Measurements from ENCODE around the gene MEIS2. TPM values are rescaled to one million over a fixed set of nuclear protein-coding genes. Genes with fewer than 3 reads are reported as not detected.

The MEIS2 gene
- not detected for total RNA-seq

DNA sequence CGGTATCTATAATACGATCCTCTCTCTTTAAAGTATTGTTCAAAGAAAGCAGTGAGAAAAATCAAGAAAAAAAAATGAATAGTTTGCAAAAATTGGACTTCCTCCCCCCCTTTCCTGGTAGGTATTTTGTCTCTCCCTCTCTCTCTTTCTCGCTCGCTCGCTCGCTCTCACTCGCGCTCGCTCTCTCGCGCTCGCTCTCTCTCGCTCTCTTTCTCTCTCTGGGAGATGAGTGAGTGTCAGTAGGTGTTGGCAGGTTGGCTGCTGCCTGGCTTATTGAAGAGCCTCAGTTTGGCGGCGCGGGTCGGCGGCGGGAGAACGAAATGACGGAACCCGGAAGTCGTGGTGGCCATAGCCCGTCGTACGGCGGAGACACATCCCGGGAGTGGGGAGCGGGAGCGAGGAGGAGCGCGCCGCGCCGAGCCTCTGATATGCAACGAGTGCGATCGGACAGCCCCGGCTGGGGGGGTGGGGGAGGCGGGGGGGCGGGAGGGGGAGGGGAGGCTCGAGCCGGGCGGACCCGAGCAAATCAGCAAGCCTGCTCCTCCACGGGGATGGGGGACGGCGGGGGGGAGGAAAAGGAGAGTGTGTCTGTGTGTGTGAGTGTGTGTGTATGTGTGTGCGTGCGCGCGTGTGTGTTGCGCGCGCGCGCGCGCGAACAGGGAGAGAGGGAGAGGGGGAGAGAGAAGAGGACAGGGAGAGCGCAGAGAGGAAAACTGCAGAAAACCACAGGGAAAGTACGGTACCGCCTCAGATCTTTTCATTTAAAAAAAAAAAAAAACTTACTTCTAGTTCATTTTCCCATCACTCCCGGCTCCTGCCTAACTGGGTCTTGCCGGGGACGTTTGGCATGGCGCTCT is at the start of gene MEIS2:
TSS of gene MEIS2 (minus strand) at position 441 of the 857 bp plus-strand sequence. CDS start 1,083 bp downstream, outside the sequence.
- peak; percentile 32 for ATAC-seq (ENCODE audit: low read depth)
- peak within 1 kb of the TSS; percentile 88 for H3K4me3 Mint-ChIP-seq
- no peaks in the 10 kb centered on the region for H3K36me3 Mint-ChIP-seq
- H3K27me3 Mint-ChIP-seq = peaks cover 93% of the 10 kb centered on the region
- H3K27ac Mint-ChIP-seq = peak within 1 kb of the TSS; percentile 74
- peaks cover 30% of the 10 kb centered on the region for H3K4me1 Mint-ChIP-seq
- POLR2A ChIA-PET = no interaction called here
- DNase-seq = peak; percentile 55
- H3K9me3 Mint-ChIP-seq = peaks cover 3% of the 10 kb centered on the region

DNA sequence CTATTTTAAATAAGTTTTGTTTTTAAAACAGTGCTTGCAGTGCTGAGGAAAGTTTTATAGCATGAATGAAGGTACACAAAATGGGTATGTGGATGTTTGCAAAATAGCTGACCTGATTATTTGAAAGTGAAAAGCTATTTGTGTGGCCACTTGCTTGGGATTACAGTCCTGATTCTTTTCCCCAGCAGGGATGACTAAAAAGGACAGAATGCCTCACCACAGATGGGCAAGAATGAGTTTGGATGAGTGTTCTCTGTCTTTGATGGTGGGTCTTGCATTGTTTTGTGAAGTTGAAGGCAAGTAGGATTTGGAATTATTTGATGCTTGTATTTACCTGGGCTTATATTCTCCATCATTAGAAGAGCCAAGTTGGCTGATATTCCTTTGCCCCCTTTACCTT is 48.8 kb upstream of the MEIS2 start:
- Mint-ChIP-seq H3K36me3 (no peaks in the 10 kb centered on the region), H3K4me1 (no peaks in the 10 kb centered on the region), H3K4me3 (no peak overlapping the region), H3K27ac (no peak overlapping the region), H3K27me3 (no peaks in the 10 kb centered on the region), H3K9me3 (peaks cover 1% of the 10 kb centered on the region)
- no peak for ATAC-seq (ENCODE audit: low read depth)
- POLR2A ChIA-PET = no interaction called here
- DNase-seq = no peak

DNA sequence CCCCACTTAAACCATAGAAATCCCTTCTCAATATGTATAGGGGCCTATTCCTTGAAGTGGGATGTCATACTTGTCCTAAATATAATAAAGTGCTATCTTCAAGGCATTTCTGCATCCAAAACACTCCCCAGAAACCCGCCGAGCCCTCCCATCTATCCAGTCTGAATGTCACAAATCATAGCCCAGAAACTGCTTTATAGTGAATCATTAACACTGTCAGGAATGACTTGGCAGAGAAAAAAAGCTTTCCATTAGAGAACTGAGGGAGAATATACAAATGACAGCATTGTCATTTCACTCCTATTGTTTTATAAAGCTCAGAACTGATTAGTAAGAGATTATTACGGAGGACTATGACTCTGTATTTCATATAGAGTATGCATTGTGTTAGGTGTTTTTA is 48.4 kb upstream of the MEIS2 start:
- POLR2A ChIA-PET = no interaction called here
- ATAC-seq (ENCODE audit: low read depth) = no peak
- Mint-ChIP-seq H3K4me3 (no peak overlapping the region), H3K27me3 (no peaks in the 10 kb centered on the region), H3K27ac (no peak overlapping the region), H3K4me1 (no peaks in the 10 kb centered on the region), H3K9me3 (peaks cover 1% of the 10 kb centered on the region), H3K36me3 (no peaks in the 10 kb centered on the region)
- DNase-seq = no peak

DNA sequence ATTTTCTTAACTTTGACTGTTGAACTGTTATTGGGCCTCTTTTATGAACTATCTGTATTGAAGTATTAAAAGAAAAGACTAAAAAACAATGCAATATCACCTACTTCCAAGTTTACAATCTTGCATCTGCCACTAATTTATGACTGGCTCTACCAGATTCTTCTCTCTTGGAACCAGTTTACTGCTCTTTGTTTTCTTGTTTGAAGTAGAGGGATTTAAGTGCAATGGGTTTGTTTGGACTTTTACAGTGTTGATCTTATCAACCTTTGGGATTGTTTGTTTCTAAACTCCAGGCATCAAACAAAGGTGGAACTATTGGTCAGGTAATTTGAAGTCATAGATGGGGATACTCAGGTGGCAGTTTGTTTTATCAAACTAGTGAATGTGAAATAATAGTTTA is 43.0 kb upstream of the MEIS2 start:
- Mint-ChIP-seq H3K27me3 (no peaks in the 10 kb centered on the region), H3K9me3 (no peaks in the 10 kb centered on the region), H3K27ac (no peak overlapping the region), H3K4me1 (no peaks in the 10 kb centered on the region), H3K4me3 (no peak overlapping the region), H3K36me3 (no peaks in the 10 kb centered on the region)
- ATAC-seq (ENCODE audit: low read depth) = no peak
- POLR2A ChIA-PET = no interaction called here
- DNase-seq = no peak

DNA sequence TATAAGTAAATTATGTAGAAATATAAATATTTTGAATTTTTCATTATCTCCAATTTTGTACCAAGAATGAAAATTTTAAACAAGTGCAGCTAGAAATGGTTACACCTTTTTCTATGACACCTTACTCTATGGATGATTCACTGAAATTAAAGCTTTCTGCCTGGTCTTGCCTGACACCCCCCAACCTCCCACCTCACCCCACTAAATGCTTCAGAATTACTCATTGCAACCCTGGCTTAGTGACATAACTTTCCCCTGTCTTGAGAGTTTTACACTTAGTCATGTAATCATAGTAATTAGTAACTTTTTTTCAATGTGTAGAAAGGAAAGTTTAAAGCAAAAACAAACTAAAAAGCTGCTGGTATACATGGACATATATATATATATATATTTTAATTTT is 42.0 kb upstream of the MEIS2 start:
- H3K9me3 Mint-ChIP-seq = no peaks in the 10 kb centered on the region
- no peak for DNase-seq
- H3K27ac Mint-ChIP-seq = no peak overlapping the region
- ATAC-seq (ENCODE audit: low read depth) = no peak
- H3K4me3 Mint-ChIP-seq = no peak overlapping the region
- H3K36me3 Mint-ChIP-seq = no peaks in the 10 kb centered on the region
- H3K4me1 Mint-ChIP-seq = no peaks in the 10 kb centered on the region
- POLR2A ChIA-PET = no interaction called here
- H3K27me3 Mint-ChIP-seq = no peaks in the 10 kb centered on the region

DNA sequence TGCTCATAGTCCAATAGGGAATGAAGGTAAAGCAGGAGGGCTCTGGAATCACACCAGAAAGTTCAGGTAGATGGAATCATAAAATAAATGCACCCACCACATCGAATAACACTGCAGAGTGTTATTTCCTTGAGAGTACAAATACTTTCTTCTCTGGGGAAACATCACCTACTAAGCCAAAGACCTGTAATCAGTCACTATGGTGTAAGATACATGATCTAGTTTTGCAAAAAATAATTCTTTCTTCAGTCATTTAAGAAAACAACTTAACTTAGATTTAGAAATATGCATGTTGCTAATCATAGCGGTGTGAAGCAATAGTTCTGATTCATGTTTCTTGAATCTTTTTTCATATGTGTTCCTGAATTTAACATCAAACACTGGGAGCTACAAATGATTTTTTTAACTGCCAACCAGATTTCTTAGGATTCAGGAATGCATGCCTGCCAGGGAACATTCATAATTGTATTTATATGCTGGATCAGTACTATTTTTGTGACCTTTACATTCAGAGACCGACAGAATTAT is 40.2 kb upstream of the MEIS2 start:
- H3K27ac Mint-ChIP-seq = no peak overlapping the region
- DNase-seq (no peak), ATAC-seq (ENCODE audit: low read depth) (no peak)
- POLR2A ChIA-PET = no interaction called here
- H3K4me1 Mint-ChIP-seq = no peaks in the 10 kb centered on the region
- no peaks in the 10 kb centered on the region for H3K36me3 Mint-ChIP-seq
- no peaks in the 10 kb centered on the region for H3K9me3 Mint-ChIP-seq
- no peaks in the 10 kb centered on the region for H3K27me3 Mint-ChIP-seq
- H3K4me3 Mint-ChIP-seq = no peak overlapping the region

DNA sequence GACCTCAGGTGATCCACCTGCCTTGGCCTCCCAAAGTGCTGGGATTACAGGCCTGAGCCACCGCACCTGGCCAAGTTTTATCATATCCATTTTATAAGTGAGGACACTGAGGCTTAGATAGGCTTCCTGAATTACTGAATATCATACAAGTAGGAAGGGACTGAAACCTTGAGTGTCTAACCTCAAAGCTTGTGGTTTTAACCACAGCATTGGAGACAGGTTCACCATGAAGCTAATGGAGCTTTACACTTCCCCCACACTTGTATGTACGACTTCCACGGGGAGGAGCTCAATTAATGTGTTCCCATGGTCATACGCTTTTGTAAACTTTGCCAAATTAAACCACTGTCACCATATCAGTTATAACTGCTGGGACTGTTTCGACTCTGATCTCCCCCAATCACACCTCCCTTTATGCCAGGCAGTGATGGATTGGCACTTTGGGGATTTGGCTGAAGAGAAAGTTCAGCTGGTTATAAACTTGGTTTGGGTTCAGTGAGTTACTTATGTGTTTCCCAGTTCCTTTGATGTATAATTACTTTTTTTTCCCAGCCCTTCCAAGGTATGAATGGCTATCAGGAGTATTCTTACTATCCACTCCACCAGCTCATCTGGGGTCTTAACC is 38.4 kb upstream of the MEIS2 start:
- H3K9me3 Mint-ChIP-seq = no peaks in the 10 kb centered on the region
- H3K27me3 Mint-ChIP-seq = no peaks in the 10 kb centered on the region
- H3K4me3 Mint-ChIP-seq = no peak overlapping the region
- no peaks in the 10 kb centered on the region for H3K36me3 Mint-ChIP-seq
- ATAC-seq (ENCODE audit: low read depth) (no peak), DNase-seq (no peak)
- POLR2A ChIA-PET = no interaction called here
- H3K27ac Mint-ChIP-seq = no peak overlapping the region
- H3K4me1 Mint-ChIP-seq = no peaks in the 10 kb centered on the region

DNA sequence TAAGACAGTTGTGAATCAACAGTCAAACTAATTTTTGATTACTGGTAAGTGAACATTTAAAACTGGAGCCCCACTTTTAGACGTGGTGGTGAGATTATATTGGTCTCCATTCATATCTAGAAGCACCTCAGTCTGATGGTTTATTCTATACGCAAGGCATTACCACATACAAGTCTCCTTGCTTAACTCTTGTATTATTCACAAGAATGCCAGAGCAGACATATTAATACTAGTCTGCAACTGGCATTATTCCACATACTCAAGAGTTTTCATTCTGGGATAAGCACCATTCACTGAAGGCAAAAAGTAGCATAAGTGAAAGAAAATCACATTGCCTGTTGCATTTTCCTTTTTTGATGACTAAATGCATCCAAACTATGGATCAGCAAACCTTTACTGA is 36.9 kb upstream of the MEIS2 start:
- H3K36me3 Mint-ChIP-seq = no peaks in the 10 kb centered on the region
- no peak overlapping the region for H3K4me3 Mint-ChIP-seq
- H3K4me1 Mint-ChIP-seq = no peaks in the 10 kb centered on the region
- H3K9me3 Mint-ChIP-seq = no peaks in the 10 kb centered on the region
- DNase-seq (no peak), ATAC-seq (ENCODE audit: low read depth) (no peak)
- no peaks in the 10 kb centered on the region for H3K27me3 Mint-ChIP-seq
- no peak overlapping the region for H3K27ac Mint-ChIP-seq
- POLR2A ChIA-PET = no interaction called here

DNA sequence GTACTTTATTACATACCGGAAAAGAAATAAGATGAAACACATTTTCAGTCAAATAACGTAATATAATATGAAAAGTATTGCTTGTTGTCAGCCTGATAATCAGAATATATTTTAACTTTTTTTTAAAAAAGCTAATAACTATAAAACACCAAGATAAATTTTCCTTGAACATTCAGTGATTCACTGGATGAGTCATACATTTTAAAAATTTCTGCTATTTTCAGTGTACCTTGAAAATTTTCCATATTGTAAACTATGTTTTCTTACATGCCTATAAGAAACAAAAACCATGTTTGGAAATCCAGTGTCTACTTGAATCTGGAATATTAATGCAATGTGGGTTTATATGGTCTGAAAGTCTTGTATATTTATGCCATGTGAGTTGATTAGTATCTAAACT is 36.3 kb upstream of the MEIS2 start:
- no peak for DNase-seq
- Mint-ChIP-seq H3K27ac (no peak overlapping the region), H3K4me3 (no peak overlapping the region), H3K4me1 (no peaks in the 10 kb centered on the region), H3K36me3 (no peaks in the 10 kb centered on the region), H3K9me3 (no peaks in the 10 kb centered on the region), H3K27me3 (no peaks in the 10 kb centered on the region)
- POLR2A ChIA-PET = no interaction called here
- no peak for ATAC-seq (ENCODE audit: low read depth)

DNA sequence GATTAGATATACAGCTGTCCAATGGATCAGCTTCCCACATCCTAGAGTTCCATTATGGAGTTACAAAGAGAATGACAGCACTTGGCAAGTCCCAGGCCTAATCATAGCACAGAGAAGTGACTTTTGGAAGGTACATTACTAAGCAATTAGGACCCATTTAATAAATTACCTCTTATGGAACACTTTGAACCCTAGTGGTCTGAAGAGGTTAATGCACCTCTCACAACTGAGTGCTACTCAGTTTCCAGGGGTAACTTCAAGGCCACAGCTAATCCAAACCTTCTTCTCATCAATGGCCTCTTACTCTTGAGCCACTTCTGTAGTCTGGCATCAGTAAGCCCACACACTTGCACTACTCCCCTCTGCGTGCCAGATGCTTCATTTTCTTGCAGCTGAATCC is 34.9 kb upstream of the MEIS2 start:
- Mint-ChIP-seq H3K4me3 (no peak overlapping the region), H3K27me3 (no peaks in the 10 kb centered on the region), H3K36me3 (no peaks in the 10 kb centered on the region), H3K9me3 (no peaks in the 10 kb centered on the region), H3K4me1 (no peaks in the 10 kb centered on the region), H3K27ac (no peak overlapping the region)
- POLR2A ChIA-PET = no interaction called here
- DNase-seq = no peak
- ATAC-seq (ENCODE audit: low read depth) = no peak

DNA sequence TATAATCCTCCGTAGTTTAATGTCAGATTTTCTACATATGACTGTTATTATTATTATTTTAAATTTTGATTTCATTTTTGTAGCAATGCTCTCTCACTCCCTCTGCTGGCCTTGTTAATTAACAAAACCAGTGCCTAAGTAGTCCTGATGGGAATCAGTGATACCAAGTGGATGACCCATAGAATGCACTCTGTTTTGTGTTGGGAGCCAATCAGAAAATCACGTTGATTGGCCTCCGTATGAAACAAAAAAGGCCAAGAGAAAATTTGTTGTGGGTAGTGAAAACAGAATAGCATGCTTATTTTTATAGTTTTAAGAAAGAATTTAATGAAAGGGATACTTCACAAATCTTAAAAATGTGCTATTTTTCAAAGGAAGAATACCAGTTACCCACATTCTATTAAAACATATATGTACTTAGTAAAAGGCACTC is 34.4 kb upstream of the MEIS2 start:
- no peak overlapping the region for H3K27ac Mint-ChIP-seq
- POLR2A ChIA-PET = no interaction called here
- no peaks in the 10 kb centered on the region for H3K36me3 Mint-ChIP-seq

DNA sequence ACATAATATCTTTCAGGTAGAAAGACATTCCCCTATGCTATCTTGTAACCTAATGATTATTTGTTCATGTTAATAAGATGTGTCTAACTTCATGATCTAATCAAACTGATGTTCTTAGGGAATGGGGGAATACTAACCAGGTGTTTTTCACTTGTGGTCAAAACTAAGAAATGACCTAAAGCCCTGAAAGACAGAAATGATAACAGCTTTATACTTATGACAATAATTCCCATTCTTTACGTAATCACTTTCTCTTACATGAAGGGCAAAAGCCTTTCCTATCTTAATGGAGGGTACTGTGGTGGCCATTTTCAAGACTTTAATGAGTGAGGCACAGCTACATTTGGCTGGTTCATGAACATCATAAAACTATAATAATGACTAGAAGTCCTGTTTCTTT is 33.9 kb upstream of the MEIS2 start:
- Mint-ChIP-seq H3K36me3 (no peaks in the 10 kb centered on the region), H3K9me3 (no peaks in the 10 kb centered on the region), H3K4me1 (no peaks in the 10 kb centered on the region), H3K27ac (no peak overlapping the region), H3K27me3 (no peaks in the 10 kb centered on the region), H3K4me3 (no peak overlapping the region)
- no peak for ATAC-seq (ENCODE audit: low read depth)
- DNase-seq = no peak
- POLR2A ChIA-PET = no interaction called here

More for the DNA sequence above, 34.4 kb upstream of the MEIS2 start:
- no peaks in the 10 kb centered on the region for H3K27me3 Mint-ChIP-seq
- ATAC-seq (ENCODE audit: low read depth) (no peak), DNase-seq (no peak)
- no peak overlapping the region for H3K4me3 Mint-ChIP-seq
- no peaks in the 10 kb centered on the region for H3K9me3 Mint-ChIP-seq
- H3K4me1 Mint-ChIP-seq = no peaks in the 10 kb centered on the region

DNA sequence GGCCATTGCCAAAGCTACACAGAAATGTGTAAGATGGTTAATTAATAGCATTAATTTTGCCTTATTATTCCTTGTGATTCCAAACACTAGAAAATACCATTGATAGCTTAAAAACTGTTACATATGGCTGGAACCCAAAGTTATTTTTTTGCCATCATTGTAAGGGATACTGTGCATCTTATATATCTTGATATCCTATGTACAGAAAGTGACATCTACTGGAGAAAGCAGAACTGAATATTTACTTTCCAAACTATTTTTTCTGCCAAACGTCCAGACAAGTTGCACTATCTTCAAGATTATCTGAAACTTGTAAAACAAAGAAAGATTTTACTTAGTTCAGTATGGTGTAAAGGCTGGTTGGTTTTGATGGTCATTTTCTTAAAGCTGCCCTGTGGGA is 33.3 kb upstream of the MEIS2 start:
- Mint-ChIP-seq H3K4me3 (no peak overlapping the region), H3K36me3 (no peaks in the 10 kb centered on the region), H3K9me3 (no peaks in the 10 kb centered on the region), H3K27ac (no peak overlapping the region), H3K4me1 (no peaks in the 10 kb centered on the region), H3K27me3 (no peaks in the 10 kb centered on the region)
- DNase-seq (no peak), ATAC-seq (ENCODE audit: low read depth) (no peak)
- POLR2A ChIA-PET = no interaction called here

DNA sequence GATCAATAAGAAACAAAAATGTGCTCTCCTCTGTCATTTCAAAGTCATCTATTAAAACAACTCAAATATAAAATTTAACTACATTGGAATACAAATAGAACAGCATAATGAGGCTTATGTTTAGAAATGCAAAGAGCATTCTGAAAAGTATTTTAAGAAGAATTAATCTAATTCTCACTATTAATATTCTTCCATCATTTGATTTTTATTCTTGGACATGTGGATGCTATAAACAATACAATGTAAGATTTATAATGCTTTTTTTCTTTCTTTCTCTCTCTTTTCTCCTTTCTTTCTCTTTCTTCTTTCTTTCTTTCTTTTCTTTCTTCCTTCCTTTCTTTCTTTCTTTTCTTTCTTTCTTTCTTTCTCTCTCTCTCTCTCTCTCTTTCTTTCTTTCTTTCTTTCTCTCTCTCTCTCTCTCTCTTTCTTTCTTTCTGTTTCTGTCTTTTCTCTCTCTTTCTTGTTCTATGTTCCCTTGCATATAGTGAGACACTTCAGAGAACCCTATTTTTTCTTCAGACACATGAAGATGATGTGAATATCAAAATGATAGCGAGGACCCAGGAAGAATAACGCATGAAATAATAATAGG is 32.6 kb upstream of the MEIS2 start:
- H3K9me3 Mint-ChIP-seq = no peaks in the 10 kb centered on the region

More for the DNA sequence above, 32.6 kb upstream of the MEIS2 start:
- Mint-ChIP-seq H3K4me3 (no peak overlapping the region), H3K27me3 (no peaks in the 10 kb centered on the region), H3K4me1 (no peaks in the 10 kb centered on the region), H3K36me3 (no peaks in the 10 kb centered on the region), H3K27ac (no peak overlapping the region)
- POLR2A ChIA-PET = no interaction called here
- DNase-seq (no peak), ATAC-seq (ENCODE audit: low read depth) (no peak)

Data from activated naive CD8-positive, alpha-beta T cell treated with anti-CD3 and anti-CD28 coated beads, Interleukin-2, amount 10 ng/mL, durations not matched to agents 7 days and 5 days (primary cell).